Measurements from ENCODE around the gene SH3D21.

SH3D21 gene

GRCh38 chr1:36306210-36306901, at the start of gene SH3D21:
Gene SH3D21 (plus strand): TSS chr1:36306368. CDS start chr1:36306421, 53 bp downstream.
- DNase-seq: no peak

GRCh38 chr1:36256558-36257374, 49.4 kb upstream of the SH3D21 start:
- DNase-seq: no peak

GRCh38 chr1:36257375-36257767, 48.8 kb upstream of the SH3D21 start:
- DNase-seq: no peak

- DNase-seq: no peak
Observed at GRCh38 chr1:36258960-36259344, 47.2 kb upstream of the SH3D21 start.

GRCh38 chr1:36268981-36269380, 37.2 kb upstream of the SH3D21 start:
- no peak for DNase-seq

- no peak for DNase-seq
Observed at GRCh38 chr1:36269408-36269838, 36.7 kb upstream of the SH3D21 start.

- DNase-seq: no peak
Observed at GRCh38 chr1:36273024-36273423, 33.1 kb upstream of the SH3D21 start.

- DNase-seq: no peak
Observed at GRCh38 chr1:36274201-36274600, 32.0 kb upstream of the SH3D21 start.

GRCh38 chr1:36276688-36277087, 29.5 kb upstream of the SH3D21 start:
- no peak for DNase-seq

GRCh38 chr1:36279110-36279788, 26.9 kb upstream of the SH3D21 start:
- no peak for DNase-seq

- DNase-seq: no peak
Observed at GRCh38 chr1:36279789-36280296, 26.3 kb upstream of the SH3D21 start.

GRCh38 chr1:36284061-36284460, 22.1 kb upstream of the SH3D21 start:
- DNase-seq: no peak

GRCh38 chr1:36284517-36284916, 21.7 kb upstream of the SH3D21 start:
- DNase-seq: no peak

- DNase-seq: peak; percentile 73
Observed at GRCh38 chr1:36285443-36286101, 20.6 kb upstream of the SH3D21 start.

- no peak for DNase-seq
Observed at GRCh38 chr1:36286802-36287201, 19.4 kb upstream of the SH3D21 start.

GRCh38 chr1:36287595-36287994, 18.6 kb upstream of the SH3D21 start:
- DNase-seq: no peak

GRCh38 chr1:36295390-36295789, 10.8 kb upstream of the SH3D21 start:
- no peak for DNase-seq

- no peak for DNase-seq
Observed at GRCh38 chr1:36297062-36297461, 9.1 kb upstream of the SH3D21 start.

- no peak for DNase-seq
Observed at GRCh38 chr1:36298640-36299039, 7.5 kb upstream of the SH3D21 start.

GRCh38 chr1:36300526-36300925, 5.6 kb upstream of the SH3D21 start:
- no peak for DNase-seq

- no peak for DNase-seq
Observed at GRCh38 chr1:36301220-36301619, 4.9 kb upstream of the SH3D21 start.

GRCh38 chr1:36303244-36303643, 2.9 kb upstream of the SH3D21 start:
- no peak for DNase-seq

Measured in amniotic stem cell (primary cell).